HG02870 (cell line): Measurements from ENCODE around the gene B3GALT6.
"Not testable (repeated sequence)": the region's sequence is repeated elsewhere in the genome, so short reads cannot be mapped to it uniquely, and the experiment has no call there.

Experiments used
- ATAC-seq: cut with Tn5 transposase; IDR thresholded peaks from one replicate; pipeline ENCODE4 v1.9.1; 2021; ENCODE audit warnings: mild to moderate bottlenecking, moderate library complexity; ENCODE audit not compliant: unreplicated experiment

Gene B3GALT6

GRCh38 chr1:1242461-1243265, 10.6 kb downstream of the B3GALT6 start:
- ATAC-seq: no peak

DNA sequence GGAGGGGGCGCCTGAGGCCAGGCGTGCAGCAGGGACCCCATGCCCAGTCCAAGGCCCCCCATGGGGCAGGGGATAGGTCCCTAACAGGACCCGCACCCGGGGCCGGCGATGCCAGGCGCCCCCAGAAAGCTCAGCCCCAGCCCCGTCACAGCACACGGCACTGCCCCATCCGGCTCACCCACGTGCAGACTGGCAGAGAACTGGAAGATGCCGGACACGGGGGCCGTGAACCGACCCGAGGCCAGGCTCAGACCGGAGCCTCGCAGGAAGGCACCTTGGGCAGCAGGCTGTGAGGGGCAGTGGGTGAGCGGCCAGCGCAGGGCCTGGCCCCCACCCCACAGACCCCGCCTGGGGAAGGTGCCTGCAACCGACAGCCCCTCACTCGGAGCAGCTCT, 11.2 kb downstream of the B3GALT6 start:
- no peak for ATAC-seq

DNA sequence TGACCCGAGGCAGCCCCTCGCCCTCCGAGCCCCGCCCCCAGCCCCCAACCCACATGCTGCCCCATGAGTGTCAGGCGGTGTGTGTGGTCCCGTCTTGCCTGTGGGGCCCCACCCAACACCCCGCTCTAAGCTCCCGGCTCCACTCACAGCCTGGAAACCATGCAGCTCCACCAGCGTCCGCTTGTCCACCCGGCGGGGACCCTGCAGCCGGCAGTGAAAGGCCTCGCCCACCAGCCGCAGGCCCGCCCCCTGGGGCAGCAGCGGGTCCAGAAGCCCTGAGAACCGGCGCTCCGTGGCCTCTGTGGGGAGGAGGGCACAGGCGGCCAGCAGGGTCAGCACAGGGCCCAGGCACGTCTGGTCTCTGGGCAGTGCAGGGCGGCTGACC, 11.8 kb downstream of the B3GALT6 start:
- no peak for ATAC-seq

- no peak for ATAC-seq
Observed at GRCh38 chr1:1244192-1244811, 12.3 kb downstream of the B3GALT6 start.

GRCh38 chr1:1245178-1245816, 13.3 kb downstream of the B3GALT6 start:
- no peak for ATAC-seq

DNA sequence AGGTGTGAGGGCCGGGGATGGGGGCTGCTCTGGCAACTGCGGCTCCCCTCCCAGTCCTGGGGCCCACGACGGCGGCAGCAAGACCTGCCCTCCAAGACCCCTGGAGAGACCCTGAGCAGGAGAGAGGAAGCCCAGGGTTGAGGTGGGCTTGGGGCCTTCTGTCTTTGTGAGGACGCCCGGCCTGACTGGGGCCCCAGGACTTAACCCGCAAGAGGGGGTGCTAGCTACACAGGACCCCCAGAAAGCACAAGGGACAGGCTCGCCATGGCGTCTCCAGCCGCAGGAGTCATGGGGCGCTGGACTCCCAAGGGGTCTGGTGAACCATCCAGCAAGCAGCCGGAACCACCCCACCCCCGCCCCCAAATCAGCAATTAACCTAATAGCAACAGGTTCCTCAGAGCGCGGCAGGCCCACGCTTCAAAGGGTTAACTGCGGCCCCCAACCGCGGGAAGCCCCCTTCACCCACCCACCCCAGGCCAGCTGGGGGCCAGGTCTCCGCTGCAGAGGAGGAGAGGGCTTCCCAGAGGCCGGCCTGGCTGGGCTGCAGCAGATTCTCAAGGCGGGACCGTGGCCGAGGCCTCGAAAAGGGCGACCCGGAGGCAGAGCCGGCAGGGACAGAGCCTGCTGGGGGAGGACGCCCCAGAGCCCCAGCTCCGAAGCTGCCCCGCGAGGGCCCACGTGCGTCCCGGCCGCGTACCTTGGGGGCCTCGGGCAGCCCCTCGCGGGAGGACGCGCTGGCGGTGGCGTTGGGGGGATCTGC, 14.0 kb downstream of the B3GALT6 start:
- no peak for ATAC-seq

- ATAC-seq: no peak
Observed at GRCh38 chr1:1246577-1247340, 14.7 kb downstream of the B3GALT6 start, which contains the start of gene C1QTNF12. C1QTNF12 (minus strand) TSS chr1:1246722; CDS start chr1:1246690, 32 bp downstream.

DNA sequence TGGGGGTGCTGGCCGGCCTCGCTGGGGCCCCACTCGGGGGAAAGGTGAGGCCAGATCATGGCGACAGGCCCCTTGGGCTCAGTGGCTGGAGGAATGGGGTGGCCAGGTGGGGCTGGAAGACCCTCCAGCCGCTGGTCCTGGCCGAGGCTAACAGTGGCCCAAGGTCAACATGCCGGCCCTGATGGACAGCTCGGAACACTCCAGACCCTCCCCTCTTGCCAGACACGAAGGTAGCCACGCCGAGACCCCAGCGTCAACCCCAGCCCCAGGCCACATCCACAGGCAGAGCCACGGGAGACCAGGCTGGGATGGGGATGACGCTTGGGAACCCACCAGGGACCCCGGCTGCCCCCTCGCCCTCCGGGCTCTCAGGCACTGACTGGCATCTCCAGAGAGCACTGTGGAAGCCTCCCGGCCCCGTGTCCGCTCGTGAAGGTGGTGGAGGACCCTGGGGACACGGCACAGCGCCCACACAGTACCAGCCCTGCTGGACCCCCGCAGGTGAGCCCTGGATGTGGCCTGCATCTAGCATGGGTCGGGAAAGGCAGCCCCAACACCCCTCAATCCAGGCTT, 15.4 kb downstream of the B3GALT6 start:
- ATAC-seq: no peak

DNA sequence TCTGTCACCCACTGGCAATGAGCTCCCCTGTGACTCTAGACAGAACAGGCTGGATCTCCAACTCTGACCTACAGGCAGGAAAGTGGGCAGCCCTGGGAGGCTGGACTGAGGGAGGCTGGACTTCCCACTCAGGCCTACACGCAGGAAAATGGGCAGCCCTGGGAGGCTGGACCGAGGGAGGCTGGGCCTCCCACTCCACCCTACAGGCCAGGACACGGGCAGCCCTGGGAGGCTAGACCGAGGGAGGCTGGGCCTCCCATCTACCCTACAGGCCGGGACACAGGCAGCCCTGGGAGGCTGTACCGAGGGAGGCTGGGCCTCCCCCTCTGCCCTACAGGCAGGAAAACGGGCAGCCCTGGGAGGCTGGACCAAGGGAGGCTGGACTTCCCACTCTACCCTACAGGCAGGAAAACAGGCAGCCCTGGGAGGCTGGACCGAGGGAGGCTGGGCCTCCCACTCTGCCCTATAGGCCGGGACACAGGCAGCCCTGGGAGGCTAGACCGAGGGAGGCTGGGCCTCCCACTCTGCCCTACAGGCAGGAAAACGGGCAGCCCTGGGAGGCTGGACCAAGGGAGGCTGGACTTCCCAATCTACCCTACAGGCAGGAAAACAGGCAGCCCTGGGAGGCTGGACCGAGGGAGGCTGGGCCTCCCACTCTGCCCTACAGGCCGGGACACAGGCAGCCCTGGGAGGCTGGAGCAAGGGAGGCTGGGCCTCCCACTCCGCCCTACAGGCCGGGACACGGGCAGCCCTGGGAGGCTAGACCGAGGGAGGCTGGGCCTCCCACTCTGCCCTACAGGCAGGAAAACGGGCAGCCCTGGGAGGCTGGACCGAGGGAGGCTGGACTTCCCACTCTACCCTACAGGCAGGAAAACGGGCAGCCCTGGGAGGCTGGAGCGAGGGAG, 16.2 kb downstream of the B3GALT6 start:
- not testable (repeated sequence) for ATAC-seq

DNA sequence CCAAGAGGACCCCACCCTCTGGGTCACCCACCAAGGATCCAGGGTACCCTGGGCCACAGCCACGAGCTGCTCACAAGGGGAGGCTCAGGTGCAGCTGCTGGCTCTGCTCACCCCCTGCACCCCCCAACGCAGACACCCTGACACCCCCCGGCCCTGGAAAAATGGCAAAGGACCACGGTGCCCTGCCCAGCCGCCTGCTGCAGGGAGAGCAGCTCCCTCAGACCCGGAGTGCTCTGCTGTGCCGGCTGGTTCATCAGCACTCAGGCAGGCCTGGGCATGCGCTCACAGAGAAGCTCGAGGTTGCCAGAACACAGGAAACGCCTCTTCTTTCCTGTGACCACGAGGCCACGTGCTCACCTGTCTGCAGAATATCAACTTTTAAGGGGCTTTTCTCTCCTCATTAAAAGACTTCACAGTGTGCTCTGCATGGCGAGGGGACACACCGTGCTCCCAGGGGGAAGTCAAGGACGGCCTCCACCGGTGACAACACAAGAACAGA, 18.8 kb downstream of the B3GALT6 start:
- no peak for ATAC-seq

GRCh38 chr1:1253314-1253713, 21.3 kb downstream of the B3GALT6 start:
- no peak for ATAC-seq

GRCh38 chr1:1253972-1254666, 22.1 kb downstream of the B3GALT6 start:
- no peak for ATAC-seq

DNA sequence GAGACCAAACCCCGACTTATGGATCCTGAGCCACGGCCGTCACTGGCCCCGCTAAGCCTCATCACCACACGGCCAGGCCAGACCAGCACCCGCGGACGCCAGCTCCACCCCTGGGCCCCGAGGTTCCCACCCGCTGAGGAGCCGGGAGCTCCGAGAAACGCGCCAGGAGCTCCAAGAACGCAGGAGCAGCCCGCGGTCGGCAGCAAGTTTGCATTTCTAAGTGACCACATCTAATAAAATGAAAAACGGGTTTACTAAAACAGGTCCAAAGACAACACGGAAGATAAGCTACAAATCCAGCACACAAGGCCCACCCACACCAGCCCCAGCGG, 22.6 kb downstream of the B3GALT6 start:
- no peak for ATAC-seq

GRCh38 chr1:1255078-1255477, 23.0 kb downstream of the B3GALT6 start:
- ATAC-seq: no peak

GRCh38 chr1:1255611-1256010, 23.6 kb downstream of the B3GALT6 start:
- no peak for ATAC-seq

DNA sequence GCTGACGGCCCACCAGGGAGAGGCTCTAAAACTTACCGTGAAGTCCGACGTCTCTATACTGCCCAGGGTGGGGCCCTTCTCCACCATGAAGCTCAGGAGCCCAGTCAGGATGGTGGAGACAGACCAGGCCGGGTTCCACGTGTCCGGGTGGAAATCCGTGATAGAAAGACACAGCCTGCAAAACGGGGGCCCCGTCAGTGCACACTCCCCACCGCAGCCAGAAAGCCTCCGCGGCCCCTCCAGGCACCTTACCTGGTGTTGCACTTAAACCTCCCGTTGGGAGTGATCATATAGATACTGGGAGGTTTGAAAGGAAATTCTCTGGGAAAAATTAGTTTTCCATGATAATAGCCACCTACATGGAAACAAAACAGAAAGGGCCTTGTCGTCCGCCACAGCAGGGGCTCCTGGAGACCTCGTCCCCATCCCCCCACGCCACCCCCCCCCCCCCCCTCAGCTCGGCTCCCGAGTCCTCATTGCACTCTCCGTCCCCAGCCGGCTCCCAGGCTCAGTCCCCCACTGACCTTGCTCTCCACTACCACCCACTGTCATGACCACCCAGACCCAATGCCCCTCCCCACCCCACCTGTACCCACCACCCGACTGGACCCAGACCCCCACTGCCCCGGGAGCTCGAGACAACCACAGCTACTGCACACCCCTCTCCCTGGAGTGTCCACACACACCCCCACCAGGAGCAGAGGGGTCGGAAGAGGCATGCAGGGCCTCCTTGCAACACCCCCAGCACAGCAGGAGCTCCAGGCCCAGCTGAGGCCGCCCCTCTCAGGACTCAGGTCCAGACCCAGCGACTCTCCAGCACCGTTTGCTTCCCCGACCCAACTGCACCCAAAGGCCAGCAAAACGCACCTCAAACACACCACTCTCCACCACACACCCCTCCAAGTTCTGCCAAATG, 25.2 kb downstream of the B3GALT6 start:
- ATAC-seq: no peak

- ATAC-seq: no peak
Observed at GRCh38 chr1:1259119-1259488, 27.1 kb downstream of the B3GALT6 start.

DNA sequence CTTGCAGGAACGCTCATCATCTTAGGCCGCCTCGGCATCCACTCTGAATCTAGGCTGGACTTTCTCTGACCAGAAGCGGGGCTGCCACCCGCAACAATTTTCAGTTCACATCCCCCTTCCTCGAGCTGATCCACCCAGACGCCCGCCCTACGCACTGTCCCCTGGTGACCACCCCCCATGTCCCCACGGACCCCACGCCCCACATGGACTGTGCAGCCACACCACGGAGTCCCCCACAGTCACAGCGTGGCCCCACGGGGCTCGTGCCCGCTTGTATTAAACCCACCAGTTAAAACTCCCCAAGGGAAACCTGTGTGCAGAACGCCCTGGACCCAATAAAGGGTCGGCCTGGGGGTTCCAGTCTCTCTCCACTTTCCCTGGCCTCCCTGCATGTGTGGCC, 27.5 kb downstream of the B3GALT6 start:
- no peak for ATAC-seq
